Stimulated activated memory B cell treated with anti-CD40 and anti-IgM and Interleukin-4, amounts not matched to agents 10 μg/mL and 1 μg/mL and 100 μg/mL, for 72 hours (primary cell): ENCODE data around the gene GPR89A.
"Not testable (repeated sequence)": the region's sequence is repeated elsewhere in the genome, so short reads cannot be mapped to it uniquely, and the experiment has no call there.

Experiments used
- ATAC-seq: fragments of 150-1000 bp; cut with Tn5 transposase; 2 replicates; pipeline ENCODE4 v1.10.0; 2021
- H3K27ac Mint-ChIP-seq: one replicate; pipeline ENCODE4 v1.8.0; 2022; ENCODE audit warnings: mild to moderate bottlenecking, mixed read lengths
- H3K27me3 Mint-ChIP-seq: one replicate; pipeline ENCODE4 v1.8.0; 2022; ENCODE audit warnings: mixed read lengths
- H3K36me3 Mint-ChIP-seq: one replicate; pipeline ENCODE4 v1.8.0; 2022; ENCODE audit warnings: mixed read lengths
- H3K4me1 Mint-ChIP-seq: one replicate; pipeline ENCODE4 v1.8.0; 2022; ENCODE audit warnings: mixed read lengths
- H3K4me3 Mint-ChIP-seq: one replicate; pipeline ENCODE4 v1.8.0; 2022; ENCODE audit warnings: mild to moderate bottlenecking, moderate library complexity, mixed read lengths
- H3K9me3 Mint-ChIP-seq: one replicate; pipeline ENCODE4 v1.8.0; 2022; ENCODE audit warnings: mixed read lengths

GPR89A gene

DNA sequence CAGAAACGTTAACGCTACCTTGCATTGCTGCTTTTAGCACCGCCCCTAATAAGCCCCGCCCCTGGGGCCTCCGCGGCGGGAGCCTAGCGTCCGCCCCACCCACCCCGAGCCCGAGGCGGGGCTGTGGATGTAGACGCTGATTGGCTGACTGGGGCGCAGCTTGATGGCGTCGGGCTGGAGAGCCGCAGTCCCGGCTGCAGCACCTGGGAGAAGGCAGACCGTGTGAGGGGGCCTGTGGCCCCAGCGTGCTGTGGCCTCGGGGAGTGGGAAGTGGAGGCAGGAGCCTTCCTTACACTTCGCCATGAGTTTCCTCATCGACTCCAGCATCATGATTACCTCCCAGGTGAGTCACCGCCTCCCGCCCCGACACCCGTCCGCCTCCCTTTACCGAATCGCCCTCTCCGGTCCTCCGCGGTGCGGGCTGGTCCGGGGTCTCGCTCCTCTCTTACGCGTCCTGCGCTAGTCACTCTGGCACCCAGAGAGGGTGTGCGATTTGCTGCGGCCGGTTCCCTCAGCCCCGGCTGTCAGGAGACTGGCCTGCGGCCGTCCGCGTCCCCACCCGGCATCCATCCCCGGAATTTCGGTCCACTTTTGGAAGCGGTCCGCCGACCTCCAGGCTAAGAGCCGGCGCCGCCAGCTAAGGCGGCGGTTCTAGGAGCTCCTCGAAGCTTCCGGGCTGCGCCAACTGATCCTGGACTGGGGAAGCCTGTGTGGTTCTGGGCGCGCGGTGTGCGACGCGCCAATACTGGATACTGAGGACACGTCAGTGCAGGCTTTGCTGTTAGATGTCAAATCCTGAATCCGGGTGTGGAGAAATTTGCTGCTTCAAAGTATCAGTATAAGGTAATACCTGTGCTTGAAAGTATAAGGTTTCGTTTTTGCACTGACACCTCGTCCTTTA, at the start of gene GPR89A:
Gene GPR89A (plus strand): TSS at position 156 of the 901 bp plus-strand sequence. CDS start 146 bp downstream, at position 302.
- H3K36me3 Mint-ChIP-seq = peaks cover 14% of the 10 kb centered on the region
- peak within 1 kb of the TSS; percentile 80 for H3K27ac Mint-ChIP-seq
- H3K4me3 Mint-ChIP-seq = peak within 1 kb of the TSS; percentile 87
- H3K4me1 Mint-ChIP-seq = peaks cover 18% of the 10 kb centered on the region
- ATAC-seq = peak; percentile 100
- H3K27me3 Mint-ChIP-seq, H3K9me3 Mint-ChIP-seq: not testable (repeated sequence)

DNA sequence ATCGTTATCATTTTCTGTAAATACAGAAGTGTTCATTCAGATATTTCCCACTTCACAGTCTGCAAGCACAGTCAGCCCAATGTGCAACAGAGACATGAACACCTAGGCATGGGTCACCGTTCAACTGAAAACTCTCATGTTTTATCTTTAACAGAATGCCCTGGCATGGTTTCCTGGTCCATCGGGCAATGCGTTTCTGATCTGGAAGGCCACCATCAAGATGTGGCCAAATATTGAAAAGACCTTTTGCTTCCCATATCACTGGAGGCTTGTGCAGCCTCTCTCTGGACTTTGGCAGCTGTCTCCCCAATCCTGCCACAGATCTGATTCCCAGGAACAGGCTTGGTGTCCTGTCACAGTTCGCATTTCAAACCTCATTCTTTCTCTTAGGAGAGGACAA, 21.0 kb upstream of the GPR89A start:
- not testable (repeated sequence) for H3K4me1 Mint-ChIP-seq, H3K4me3 Mint-ChIP-seq, H3K27me3 Mint-ChIP-seq, ATAC-seq, H3K36me3 Mint-ChIP-seq, H3K27ac Mint-ChIP-seq, H3K9me3 Mint-ChIP-seq

DNA sequence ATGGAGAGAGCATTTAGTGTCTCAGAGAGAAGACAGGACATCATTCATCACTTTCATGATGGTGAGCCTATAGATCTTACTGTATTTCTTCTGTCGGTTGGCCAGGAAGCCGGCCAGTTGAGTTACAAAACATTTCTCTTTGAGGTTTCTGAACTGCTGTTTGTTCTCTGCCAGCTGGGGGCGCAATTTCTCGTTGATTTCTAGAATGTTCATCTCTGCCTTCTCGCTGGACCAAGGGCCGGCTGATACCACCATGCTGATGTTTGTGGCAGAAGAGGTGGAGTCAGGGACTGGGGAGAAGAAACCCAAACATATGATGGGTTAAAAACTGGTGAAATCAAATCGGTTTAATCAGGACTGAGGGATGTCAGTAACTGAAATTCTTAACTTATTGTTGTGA, 17.0 kb upstream of the GPR89A start:
- not testable (repeated sequence) for H3K27ac Mint-ChIP-seq, H3K4me3 Mint-ChIP-seq, ATAC-seq, H3K36me3 Mint-ChIP-seq, H3K9me3 Mint-ChIP-seq, H3K4me1 Mint-ChIP-seq, H3K27me3 Mint-ChIP-seq

DNA sequence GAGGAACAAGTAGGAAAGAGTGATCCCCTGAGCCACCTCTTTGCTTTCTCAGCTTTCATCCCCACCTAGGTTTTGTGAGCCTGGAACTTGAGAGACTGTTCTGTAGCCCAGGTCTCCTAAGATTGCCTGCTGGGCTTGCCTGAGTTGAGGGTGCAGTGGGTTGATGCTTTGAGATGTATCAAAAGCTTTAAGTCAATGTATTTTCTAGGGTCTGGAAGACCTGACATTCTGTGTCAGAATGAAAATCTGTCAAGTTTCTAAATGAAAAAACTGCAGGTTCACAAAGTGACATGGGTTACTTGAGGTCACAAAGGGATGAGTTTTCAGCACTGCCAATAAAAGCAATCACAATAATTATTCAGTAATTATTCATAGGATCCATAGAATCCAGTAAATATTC, 15.4 kb upstream of the GPR89A start:
- H3K9me3 Mint-ChIP-seq, H3K27ac Mint-ChIP-seq, H3K4me1 Mint-ChIP-seq, H3K36me3 Mint-ChIP-seq, H3K4me3 Mint-ChIP-seq, H3K27me3 Mint-ChIP-seq, ATAC-seq: not testable (repeated sequence)

DNA sequence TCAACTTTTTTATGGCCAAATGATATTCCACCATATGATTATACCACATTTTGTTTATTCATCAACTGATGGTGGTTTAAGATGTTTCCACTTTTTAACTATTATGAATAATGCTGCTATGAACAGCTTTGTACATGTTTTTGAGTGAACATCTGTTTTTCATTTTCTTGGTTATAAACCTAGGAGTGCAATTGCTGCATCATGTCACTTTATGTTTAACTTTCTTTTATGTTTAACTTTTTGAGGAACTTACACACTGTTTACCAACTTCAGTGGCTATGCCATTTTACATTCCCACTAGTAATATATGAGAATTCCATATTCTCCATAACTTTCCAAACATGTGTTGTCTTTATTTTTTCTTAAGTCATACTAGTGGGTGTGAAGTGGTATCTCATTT, 12.4 kb upstream of the GPR89A start:
- not testable (repeated sequence) for H3K27me3 Mint-ChIP-seq, H3K4me3 Mint-ChIP-seq, H3K36me3 Mint-ChIP-seq, ATAC-seq, H3K9me3 Mint-ChIP-seq, H3K4me1 Mint-ChIP-seq, H3K27ac Mint-ChIP-seq

DNA sequence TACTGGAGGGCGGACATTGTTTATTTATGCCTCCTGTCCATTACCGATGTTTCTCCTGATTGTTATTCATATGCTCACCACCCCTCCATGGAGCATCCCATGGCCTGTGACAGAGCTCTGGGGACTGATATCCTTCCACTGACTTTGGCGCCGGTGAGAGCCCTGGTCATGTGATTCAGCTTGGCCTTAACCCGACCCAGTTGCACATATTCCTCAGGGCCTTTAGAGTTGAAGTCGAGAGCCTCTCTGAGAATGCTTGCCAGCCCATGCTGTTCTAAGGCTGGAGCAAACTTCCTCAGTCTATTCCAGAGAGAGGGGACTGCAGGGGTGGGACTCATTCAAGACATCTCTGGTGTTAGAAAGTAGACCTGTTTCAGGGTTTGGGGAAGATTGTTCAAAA, 11.6 kb upstream of the GPR89A start:
- not testable (repeated sequence) for H3K4me3 Mint-ChIP-seq, H3K9me3 Mint-ChIP-seq, H3K4me1 Mint-ChIP-seq, H3K27ac Mint-ChIP-seq, ATAC-seq, H3K36me3 Mint-ChIP-seq, H3K27me3 Mint-ChIP-seq

DNA sequence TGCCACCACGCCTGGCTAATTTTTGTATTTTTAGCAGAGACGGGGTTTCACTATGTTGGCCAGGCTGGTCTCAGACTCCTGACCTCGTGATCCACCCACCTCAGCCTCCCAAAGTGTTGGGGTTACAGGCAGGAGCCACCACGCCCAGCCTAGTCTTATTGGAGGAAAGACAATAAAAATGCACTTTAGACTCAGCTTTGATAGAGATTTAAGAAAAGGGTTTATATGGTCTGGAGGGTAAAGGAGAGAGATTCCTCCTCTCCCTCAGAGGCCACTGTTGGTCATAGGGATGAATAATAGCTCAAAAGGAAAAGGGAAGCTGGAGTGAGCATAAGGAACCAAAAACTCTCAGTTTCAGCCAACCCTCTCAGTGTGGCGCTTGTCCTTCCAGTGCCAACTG, 8.4 kb upstream of the GPR89A start:
- H3K4me1 Mint-ChIP-seq, H3K9me3 Mint-ChIP-seq, H3K27me3 Mint-ChIP-seq, H3K36me3 Mint-ChIP-seq, H3K27ac Mint-ChIP-seq: not testable (repeated sequence)
- ATAC-seq = peak; percentile 41
- peak overlapping the region; percentile 3 for H3K4me3 Mint-ChIP-seq

DNA sequence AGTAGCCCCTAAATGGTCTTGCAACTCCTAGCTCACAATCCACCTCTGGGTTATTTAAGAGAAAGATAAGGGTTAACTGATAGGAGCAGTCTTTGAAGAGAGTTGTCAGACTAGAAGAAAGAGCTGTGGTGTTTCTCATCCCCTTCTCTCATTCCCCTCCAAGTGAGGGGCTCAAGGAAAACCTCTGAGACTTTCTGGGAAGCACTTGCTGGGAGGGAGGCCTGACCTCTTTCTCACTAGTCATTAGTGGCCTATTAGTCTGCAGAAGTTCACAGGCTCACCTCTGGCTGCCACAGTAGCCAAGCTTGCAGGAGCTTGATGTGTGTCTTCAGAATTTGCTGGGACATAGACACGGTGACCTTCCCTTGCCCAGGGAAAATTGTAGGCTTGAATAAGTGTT, 6.2 kb upstream of the GPR89A start:
- H3K4me3 Mint-ChIP-seq = no peak overlapping the region
- peaks cover 6% of the 10 kb centered on the region for H3K4me1 Mint-ChIP-seq
- H3K27ac Mint-ChIP-seq = no peak overlapping the region
- H3K9me3 Mint-ChIP-seq = no peaks in the 10 kb centered on the region
- no peaks in the 10 kb centered on the region for H3K36me3 Mint-ChIP-seq
- H3K27me3 Mint-ChIP-seq = peaks cover 8% of the 10 kb centered on the region
- ATAC-seq = no peak

DNA sequence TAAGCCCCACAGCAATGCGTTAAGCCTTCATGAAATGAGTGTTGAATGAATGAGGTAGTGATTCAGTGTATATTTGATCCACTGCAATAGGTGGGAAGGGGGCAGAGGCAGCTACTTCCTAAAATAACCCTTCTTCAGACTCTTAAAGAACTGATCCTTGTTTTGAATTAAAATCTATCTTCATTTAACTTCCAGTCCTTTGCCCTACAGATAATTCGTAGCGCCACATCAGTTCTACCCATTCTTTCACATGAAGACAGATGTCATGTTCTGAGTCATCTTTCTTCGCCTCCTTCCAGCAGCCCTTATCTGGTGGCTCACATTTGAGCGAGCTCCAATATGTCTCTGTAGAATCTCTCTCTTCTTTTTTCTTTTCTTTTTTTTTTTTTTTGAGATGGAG, 948 bp upstream of the GPR89A start:
- not testable (repeated sequence) for H3K27ac Mint-ChIP-seq, H3K4me3 Mint-ChIP-seq, ATAC-seq, H3K27me3 Mint-ChIP-seq, H3K9me3 Mint-ChIP-seq, H3K36me3 Mint-ChIP-seq
- peaks cover 16% of the 10 kb centered on the region for H3K4me1 Mint-ChIP-seq

DNA sequence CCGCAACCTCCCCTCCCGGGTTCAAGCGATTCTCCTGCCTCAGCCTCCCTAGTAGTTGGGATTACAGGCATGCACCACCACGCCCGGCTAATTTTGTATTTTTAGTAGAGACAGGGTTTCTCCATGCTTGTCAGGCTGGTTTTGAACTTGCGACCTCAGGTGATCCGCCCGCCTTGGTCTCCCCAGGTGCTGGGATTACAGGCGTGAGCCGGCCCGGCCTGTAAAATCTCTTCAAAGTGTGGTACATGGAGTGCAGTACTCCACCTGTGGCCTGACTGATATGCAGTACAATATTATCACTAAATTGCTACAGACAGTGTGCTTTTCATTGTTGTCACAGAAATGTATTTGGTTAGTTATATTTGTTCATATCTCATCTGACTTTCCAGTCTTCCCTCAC, 499 bp upstream of the GPR89A start:
- Mint-ChIP-seq H3K27ac (peak overlapping the region; percentile 80), H3K4me1 (peaks cover 16% of the 10 kb centered on the region)
- H3K4me3 Mint-ChIP-seq, H3K27me3 Mint-ChIP-seq, H3K9me3 Mint-ChIP-seq, H3K36me3 Mint-ChIP-seq, ATAC-seq: not testable (repeated sequence)

DNA sequence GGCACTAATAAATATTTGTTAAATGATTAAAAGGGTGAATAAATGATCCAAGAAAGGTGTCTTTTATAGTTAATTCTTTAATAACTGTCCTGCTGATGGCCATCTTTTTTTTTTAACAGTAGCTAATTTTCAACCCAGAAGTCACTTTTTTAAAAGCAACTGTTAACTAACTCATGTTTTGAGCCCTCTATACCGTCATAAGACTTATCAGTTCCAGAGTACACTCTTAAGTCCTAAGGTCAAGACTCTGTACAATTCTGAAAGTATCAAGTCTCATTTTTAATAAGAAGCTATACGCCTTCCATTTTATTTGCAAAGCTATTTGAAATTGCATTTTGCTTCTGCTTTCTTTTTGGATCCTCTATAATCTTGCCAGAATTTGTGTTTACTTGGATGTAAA, 3.0 kb downstream of the GPR89A start:
- Mint-ChIP-seq H3K4me1 (peaks cover 23% of the 10 kb centered on the region), H3K36me3 (peaks cover 18% of the 10 kb centered on the region)
- H3K27me3 Mint-ChIP-seq, H3K27ac Mint-ChIP-seq, H3K4me3 Mint-ChIP-seq, H3K9me3 Mint-ChIP-seq, ATAC-seq: not testable (repeated sequence)

DNA sequence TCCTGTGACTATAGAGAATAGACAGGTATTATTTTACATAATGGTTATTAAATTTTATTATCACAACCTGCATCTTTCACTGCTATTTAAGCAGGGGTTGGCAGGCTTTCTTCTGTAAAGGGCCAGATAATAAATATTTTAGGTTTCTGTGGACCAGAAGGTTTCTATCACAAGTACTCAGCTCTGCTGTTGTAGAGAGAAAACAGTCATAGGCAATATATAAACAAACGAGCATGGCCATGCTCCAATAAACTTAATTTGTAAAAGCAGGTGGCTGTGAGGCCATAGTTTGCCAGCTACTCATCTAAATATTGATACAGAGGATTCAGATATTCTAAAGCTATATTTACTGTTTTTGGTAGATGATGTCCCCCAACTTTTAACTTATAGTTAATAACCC, 12.3 kb downstream of the GPR89A start:
- not testable (repeated sequence) for ATAC-seq, H3K27ac Mint-ChIP-seq

DNA sequence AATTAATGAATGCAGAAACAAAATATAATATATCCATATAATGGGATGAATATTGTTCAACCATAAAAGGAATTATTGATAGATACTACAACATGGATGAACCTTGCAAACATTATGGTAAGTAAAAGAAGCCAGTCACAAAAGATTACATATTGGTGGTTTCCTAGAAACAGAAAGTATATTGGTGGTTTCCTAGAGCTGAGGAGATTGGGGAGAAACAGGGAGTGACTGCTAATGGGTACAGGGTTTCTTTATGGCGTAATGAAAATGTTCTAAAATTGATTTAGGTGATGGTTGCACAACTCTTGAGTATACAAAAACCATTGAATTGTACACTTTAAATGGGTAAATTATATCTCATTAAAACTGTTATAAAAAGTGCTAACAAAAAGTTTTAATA, 14.4 kb downstream of the GPR89A start:
- H3K27ac Mint-ChIP-seq = not testable (repeated sequence)

More for the DNA sequence above, 12.3 kb downstream of the GPR89A start:
- not testable (repeated sequence) for H3K4me3 Mint-ChIP-seq, H3K27me3 Mint-ChIP-seq, H3K9me3 Mint-ChIP-seq, H3K36me3 Mint-ChIP-seq, H3K4me1 Mint-ChIP-seq

DNA sequence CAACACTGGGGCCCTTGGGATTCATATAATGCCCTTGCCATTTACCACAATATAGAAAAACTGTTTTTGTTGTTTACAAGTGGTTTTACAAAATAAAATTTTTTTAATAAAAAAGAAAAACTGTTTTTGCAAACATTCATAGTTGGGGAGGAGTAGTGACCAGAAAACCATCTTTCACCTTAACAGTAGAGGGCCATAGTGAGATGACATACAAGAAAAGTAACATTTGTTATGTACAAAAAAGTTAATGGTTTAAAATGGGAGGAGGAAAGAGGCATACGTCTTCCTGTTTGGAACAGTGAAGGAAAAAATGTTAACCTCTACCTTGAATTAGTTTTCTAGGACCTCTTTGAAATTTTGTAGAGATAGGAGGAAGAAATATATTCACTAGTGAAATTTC, 28.4 kb downstream of the GPR89A start:
- not testable (repeated sequence) for H3K9me3 Mint-ChIP-seq, H3K27me3 Mint-ChIP-seq, H3K36me3 Mint-ChIP-seq, ATAC-seq, H3K4me3 Mint-ChIP-seq, H3K4me1 Mint-ChIP-seq, H3K27ac Mint-ChIP-seq

More for the DNA sequence above, 14.4 kb downstream of the GPR89A start:
- H3K9me3 Mint-ChIP-seq, H3K27me3 Mint-ChIP-seq, H3K4me1 Mint-ChIP-seq, ATAC-seq, H3K4me3 Mint-ChIP-seq, H3K36me3 Mint-ChIP-seq: not testable (repeated sequence)

DNA sequence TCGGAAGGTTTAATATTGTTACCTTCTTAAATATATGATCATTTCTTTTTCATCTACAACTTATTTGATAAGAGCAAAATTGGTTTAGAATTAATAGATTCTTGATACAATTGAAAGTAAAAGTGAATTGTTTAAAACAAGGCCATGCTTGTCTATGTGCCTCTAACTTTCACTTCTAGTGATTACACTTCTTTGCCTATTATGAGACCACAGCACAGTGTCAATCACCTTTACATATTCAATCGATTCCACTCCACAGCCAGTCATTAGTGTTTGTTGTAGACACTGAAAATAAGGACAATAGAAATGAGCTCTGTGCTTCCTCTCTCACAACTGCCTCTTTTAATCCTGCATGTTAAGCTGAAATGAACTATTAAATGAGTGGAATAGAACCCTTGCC, 34.1 kb downstream of the GPR89A start:
- not testable (repeated sequence) for H3K4me1 Mint-ChIP-seq, H3K27me3 Mint-ChIP-seq, H3K4me3 Mint-ChIP-seq, ATAC-seq, H3K36me3 Mint-ChIP-seq, H3K27ac Mint-ChIP-seq, H3K9me3 Mint-ChIP-seq

DNA sequence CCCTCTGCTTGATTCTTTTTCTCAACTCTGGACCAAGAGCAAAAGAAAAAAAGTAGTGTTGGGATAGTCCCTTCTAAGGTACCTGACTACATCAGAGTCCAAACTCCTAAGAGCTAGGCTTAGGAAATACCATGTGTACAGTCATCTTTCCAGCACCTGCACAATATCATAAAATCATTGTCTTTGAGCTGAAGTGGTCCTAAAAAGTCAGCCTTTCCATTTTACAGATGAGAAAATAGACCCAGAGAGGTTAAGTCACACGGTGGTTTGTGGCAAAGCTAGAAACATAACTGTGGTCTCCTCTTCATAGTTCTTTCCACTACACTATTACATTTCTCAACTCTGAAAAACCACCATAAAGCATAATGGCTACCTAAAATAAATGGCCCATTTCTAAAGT, 36.2 kb downstream of the GPR89A start:
- not testable (repeated sequence) for H3K4me3 Mint-ChIP-seq, H3K27me3 Mint-ChIP-seq, H3K4me1 Mint-ChIP-seq, H3K9me3 Mint-ChIP-seq, H3K36me3 Mint-ChIP-seq, H3K27ac Mint-ChIP-seq
- ATAC-seq = peak; percentile 62
